NCI-H2107 (cell line): Measurements from ENCODE around the gene SNRNP40.
"Not testable (repeated sequence)": the region's sequence is repeated elsewhere in the genome, so short reads cannot be mapped to it uniquely, and the experiment has no call there.

ENCODE experiments used
- DNase-seq: peaks from one replicate; lab custom pipeline; 2025; lab: John Stamatoyannopoulos, UW

Gene SNRNP40

DNA sequence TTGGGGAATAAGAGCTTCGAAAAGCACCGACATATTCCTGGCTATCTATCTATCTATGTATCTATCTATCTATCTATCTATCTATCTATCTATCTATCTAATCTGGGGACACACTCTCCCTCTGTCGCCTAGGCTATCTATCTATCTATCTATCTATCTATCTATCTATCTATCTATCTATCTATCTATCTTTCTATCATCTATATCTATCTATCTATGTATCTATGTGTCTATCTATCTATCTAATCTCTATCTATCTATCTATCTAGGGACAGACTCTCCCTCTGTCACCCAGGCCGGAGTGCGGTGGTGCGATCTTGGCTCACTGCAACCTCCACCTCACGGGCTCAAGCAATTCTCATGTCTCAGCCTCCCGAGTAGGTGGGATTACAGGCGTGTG, 14.2 kb downstream of the SNRNP40 start:
- not testable (repeated sequence) for DNase-seq

DNA sequence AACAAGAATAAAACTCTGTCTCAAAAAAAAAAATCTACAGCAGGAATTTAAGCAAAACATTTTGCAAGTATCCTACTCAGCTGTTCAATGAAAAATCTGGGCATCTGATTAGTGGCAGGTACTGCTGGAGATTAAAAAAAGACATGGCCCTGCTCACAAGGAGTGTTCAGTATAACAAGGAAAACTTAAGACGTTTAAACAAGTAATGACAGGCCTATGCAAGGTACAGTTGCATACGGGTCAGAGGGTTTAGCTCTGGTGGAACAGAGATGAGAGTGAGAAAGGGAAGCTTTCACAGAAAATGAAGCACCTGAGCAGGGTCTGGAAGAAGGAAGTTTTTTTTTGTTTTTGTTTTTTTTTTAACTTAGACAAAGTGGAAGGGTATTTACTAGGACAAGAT, 23.0 kb downstream of the SNRNP40 start:
- DNase-seq, result no peak

DNA sequence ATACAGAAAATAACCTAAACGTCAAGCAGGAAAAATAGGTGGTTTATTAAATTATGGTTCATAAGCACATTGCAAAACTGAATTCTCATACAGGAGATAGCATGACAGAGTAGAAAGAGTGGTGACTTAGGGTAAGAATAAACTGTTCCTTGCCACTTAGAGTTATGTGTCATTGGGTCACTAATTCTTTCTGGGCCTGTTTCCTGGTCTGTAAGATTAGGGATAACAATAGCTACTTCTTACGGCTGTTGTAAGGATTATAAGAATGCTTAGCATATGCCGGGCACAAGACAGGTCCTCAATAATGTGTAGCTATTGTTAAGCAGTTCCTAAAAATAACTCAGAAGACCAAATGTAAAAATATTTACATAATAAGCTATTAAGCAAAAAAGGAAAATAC, 24.2 kb downstream of the SNRNP40 start:
- no peak for DNase-seq

DNA sequence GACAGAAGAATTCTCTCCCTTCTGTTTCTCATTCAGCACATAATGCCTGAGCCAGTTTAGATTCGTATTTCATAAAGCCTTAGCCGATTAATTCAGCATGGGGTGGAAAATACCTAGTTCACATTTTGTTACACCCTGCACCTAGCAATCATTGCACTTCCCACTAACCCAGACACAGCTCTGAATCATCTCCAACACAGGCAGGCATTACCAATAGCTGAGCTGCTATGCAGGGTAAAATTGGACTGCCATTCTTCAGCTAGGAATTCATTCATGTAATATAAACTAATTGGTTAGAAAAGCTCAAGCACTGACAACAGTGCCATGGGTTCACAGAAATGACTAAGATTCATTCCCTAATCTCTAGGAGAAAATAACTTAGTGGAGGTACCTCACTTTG, 30.0 kb downstream of the SNRNP40 start:
- no peak for DNase-seq

DNA sequence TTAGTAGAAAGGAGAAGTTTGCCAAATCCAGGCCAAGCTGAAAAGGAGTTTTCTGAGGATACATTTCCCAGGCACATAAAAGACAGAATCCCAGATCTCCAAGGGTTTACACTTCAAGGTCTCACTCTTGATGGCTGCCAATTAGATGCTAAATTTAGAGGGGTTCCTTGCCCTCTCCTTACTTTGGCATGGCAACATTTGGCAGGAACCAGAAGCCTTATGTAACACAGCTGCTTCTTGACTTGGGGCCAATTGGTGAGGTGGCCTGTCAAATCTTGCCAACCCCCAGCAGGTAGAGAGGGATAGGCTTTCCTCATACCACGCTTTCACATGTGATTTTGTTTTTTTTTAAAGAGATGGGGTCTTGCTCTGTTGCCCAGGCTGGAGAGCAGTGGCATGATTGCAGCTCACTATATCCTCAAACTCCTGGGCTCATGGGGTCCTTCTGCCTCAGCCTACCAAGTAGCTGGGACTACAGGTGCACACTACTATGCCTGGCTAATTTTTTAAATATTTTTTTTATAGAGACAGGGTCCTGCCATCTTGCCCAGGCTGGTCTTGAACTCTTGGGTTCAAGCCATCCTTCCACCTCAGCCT, 31.7 kb downstream of the SNRNP40 start:
- DNase-seq, result no peak

DNA sequence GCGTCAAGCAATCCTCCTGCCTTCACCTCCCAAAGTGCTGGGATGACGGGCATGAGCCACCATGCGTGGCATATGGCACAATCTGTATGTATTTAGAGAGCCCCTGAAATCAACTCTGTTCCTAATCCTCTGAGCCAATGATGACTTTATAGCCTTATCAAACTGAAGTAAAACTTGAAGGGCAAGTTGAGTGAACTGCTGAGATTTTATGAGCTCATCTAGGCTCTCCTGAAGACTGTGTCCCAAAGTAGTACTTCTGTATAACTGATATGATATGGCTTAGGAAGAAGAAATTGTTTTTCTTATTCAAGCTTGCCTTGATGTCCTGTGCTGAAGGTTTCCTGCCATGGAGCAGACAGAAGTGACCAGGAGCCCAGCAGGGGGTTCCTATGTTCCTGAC, 33.2 kb downstream of the SNRNP40 start:
- no peak for DNase-seq

DNA sequence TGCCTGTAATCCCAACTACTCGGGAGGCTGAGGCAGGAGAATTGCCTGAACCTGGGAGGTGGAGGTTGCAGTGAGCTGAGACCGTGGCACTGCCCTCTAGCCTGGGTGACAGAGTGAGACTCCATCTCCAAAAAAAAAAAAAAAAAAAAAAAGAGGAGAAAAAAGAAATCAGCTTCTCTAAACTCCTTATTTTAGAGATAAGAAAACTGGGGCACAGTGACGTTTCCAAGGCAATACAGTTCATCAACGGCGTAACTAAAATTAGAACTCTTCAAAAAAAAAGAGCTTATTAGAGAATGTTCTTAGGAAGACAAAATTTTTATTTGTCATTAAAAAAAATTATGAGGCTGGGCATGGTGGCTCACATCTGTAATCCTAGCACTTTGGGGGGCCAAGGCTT, 34.2 kb downstream of the SNRNP40 start:
- not testable (repeated sequence) for DNase-seq

DNA sequence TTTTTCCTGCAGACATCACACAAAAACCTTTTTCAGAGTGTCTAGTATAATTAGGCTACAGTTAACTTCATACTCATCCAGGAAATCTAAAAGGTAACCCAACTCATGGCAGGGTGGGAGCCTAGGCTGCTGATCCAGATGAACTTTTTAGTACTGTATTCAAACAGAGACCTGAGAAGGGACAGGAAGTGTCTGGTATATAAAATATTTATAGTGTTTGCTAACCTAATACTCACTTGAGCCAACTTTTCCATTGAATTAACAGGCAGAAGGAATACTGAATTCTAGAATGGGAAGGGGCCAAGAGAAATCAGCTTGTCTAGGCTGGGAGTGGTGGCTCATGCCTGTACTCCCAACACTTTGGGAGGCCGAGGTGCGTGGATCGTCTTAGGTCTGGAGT, 34.7 kb downstream of the SNRNP40 start:
- no peak for DNase-seq

DNA sequence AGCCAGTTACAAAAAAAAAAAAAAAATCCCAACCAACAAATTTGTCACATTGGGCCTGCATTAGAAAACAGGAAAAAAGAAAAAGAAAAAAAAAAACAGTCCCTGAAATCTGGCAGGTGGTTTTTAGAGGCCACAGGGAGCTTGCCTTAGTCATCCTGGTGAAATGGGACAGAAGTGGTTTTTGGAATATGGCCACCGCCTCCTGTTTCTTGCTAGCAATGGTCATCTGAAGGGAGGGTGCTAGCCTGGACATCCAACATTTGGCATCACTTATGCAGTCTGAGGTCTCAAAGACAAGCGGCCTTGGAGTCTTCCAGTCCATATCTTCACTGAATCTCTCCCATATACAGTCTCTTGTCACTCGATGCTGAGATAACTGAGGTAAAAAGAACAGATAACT, 36.8 kb downstream of the SNRNP40 start:
- DNase-seq, result no peak

DNA sequence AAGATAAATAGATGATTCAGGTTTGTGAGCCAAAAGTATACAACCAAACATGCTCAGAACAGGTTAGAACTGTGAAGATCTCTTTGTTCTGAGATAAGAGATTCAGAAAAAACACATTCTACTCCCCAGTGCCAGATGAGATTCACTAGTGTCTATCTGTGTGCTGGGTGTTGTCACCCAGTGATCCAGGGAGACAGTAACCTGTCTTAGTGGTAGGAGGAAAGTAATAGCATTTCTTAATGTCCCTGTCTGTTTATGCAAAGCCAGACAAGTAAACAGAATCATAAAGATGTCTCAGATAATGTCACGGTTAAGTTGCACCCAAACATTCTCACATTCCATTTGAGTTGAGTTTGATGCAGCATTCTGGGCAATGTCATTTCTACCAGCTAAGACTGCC, 38.0 kb downstream of the SNRNP40 start:
- DNase-seq, result no peak

DNA sequence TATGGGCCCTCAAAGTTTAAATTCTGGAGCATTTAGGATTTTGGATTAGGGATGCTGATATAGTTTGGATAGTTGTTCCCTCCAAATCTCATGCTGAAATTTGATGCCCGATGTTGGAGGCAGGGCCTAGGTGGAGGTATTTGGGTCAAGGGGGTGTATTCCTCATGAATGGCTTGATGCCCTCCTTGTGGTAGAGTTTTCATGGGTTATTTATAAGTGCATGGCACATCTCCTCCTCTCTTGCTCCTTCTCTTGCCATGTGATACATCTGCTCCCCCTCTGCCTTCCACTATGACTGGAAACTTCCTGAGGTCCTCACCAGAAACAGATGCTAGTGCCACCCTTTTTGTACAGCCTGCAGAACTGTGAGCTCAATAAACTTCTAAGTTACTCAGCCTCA, 39.4 kb downstream of the SNRNP40 start:
- DNase-seq, result no peak

DNA sequence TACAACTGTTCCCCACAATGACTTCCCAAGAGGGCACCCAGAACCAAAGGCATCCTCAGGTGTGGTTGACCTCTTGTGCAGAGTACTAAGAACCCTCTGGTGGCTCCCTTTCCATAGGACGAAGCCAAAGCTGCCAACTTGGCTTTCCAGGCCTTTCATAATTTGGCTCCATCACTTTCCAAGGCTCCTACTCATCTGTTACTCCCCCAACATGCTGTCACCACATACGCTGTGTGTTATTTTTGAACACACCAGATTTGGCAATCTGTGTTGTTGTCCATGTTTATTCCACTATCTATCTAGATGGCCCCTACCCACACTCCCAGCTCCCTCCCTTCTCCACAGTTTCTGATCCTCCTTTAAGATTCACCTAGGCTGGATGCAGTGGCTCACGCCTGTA, 46.7 kb downstream of the SNRNP40 start:
- DNase-seq, result no peak

DNA sequence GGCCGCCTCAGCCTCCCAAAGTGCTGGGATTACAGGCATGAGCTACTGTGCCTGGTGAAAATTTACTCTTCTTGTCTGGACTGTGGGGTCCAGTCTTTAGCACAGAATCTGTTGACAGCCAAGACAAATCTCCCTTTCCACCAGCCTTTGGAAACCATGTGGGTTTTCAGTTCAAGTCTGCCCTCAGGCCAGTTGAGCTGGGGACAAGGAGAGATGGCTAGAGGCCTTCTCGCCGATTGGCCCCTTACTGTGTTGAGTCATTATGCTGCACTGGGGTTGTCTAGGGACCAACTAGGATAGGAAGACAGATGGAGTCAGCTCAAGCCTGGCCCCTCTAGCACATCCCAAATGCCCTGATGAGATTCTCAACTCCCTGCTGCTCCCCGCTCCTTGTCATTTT, 48.3 kb downstream of the SNRNP40 start:
- no peak for DNase-seq

DNA sequence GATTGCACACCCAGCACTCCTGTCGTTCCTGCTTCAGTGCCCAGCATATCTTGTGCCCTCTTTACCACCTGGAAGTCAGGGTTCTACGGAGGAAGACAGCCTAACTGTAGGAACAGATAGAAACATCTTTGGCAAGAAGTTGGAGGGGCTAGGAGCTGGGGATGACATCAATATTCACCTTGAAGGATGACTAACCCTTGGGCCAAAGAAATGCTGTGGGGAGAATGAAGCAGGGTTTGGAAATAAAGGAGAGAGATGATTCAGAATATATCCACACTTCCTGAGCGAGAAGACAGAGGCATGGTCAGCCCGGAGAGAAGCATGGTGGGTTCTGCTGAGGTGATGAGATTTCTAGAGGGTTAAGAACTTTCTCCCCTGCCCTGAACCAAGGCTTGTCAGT, 52.3 kb downstream of the SNRNP40 start:
- no peak for DNase-seq

DNA sequence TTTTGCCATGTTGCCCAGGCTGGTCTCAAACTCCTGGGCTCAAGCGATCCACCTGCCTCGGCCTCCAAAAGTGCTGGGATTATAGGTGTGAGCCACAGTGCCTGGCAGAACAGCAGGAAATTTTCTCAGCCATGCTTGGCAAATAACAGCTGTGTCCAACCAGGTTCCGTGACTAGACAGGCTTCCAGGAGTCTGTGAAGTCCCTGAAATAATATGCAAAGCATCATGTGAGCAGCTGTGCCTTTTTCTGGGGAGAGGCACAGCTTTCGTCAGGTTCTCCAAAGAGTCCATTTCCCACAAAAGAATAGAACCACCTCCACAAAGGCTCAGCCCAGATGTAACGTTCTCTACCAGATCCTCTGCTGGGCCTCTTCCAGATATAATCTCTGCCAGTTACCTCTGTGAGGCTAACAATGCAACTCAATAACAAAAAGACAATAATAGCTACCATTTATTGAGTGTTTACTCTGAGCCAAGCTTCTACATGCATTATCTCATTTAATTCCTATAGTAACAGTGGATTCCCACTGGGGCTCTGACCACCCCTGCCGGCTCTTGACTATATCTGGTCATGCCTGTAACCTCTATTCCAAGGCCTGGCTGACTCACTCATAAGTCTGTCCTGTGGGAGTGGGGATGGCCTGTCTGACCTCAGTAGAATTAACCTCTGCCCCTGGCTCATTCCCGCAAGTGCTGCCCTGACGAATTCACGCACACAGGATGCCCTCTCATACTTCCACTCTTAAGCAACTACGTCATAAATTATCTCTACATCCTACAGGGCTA, 52.9 kb downstream of the SNRNP40 start:
- no peak for DNase-seq

DNA sequence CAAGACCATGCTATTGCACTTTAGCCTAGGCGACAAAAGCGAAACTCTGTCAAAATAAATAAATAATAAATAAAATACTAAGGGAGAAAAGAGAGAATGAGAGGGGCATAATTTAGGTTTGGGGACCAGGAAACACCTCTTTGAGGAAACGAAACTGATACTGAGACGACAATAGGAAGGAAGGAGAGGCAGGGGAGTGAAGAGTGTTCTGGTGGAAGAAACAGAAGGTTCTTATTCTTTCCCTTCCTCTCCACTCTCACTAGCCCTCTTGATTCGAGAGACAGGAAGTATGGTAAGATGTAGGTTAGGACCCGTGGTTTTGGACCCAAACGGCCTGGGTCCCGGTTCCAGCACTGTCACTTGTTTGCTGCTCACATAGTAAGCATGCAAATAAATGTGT, 55.3 kb downstream of the SNRNP40 start:
- DNase-seq, result no peak

DNA sequence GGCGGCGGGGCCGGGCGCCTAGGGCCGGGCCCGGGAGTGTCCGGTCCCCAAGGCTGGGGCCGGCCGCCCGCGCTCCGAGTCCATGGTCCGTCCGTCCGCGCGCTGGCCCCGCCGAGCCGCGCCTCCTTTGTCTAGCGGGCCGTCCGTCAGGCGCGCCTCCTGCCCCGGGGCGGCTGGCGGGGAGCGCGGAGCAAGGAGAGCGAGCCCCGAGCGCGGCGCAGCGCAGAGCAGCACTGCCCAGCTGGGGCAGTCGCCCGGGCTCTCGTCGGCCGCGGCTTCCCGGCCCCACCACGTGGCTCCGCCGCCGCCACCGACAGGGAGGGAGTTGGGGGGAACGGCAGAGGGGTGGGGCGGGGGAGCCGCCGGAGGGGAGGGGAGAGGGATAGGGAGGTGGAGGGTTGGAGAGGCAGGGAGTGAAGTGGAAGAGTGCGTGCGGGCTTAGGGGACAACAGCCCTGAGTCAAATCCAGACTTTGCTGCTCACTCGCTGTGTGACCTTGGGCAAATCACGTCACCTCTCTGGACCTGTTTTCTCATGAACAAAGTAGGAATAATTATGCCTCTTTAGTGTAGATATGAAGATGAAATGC, 56.8 kb downstream of the SNRNP40 start, which contains the start of gene NKAIN1:
TSS of gene NKAIN1 (minus strand) at position 235 of the 589 bp plus-strand sequence. CDS start 340 bp downstream, outside the sequence.
- DNase-seq, result no peak

DNA sequence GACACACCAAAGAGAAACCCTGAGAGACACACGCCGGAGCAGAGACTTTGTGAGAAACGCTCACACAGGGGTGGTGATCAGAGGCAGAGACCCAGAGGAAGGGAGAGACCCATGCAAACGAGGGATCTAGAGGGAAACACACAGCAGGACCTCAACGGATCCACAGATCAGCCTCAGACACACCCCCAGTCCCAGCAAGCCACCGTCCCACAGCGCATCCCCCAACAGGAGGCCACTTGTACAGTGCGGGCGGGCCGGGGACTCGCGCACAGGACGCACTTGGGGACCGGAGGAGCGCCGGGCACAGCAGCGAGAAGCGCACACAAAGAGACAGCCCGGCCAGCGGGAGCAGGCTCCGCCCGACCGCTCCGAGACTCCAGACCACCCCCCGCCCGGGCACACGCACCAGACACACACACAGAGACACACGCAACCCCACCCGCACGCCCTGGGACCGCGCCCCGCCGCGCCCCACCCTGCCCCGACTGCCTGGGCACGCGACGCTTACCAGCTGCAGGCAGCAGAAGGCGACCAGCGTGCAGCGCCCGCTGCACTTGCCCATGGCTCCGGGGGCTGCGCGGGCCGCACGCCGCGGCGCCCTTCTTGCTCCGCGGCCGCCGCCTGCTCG, 57.5 kb downstream of the SNRNP40 start:
- no peak for DNase-seq

DNA sequence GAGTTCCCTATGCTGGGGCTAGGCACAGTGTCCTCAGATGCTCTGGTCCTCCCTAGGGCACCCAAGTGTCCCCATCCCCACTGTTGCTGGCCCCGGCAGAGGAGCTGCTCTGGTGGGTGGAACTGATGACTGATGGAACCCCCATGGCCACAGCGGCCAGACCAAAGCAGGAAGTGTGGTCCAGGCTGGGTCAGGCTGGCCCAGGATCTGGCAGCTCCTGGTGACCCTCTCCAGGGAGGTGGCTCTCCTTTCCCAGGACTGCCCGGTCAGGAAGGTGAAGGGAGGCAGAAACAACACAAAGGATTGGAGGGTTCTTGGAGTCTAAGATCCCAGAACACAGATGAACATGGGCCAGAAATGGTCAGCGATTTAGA, 58.0 kb downstream of the SNRNP40 start:
- no peak for DNase-seq

DNA sequence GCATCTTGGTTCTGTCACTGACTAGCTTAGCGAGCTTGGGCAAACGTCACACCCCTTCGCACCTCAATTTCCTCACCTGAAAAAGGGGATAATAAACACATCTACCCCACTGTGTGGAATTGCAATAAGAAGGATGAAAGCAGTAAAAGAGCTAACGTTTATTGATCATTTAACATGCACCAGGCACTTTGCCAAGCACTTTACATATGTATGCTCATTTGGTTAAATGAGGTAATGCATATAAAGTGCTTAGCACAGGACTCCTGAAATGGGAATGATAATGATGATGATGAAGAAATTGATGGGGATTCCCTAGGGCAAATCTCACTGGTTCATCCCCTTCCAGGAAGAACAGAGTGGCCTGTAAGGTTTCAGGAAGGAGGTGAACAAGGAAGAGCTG, 61.7 kb downstream of the SNRNP40 start:
- DNase-seq, result no peak

DNA sequence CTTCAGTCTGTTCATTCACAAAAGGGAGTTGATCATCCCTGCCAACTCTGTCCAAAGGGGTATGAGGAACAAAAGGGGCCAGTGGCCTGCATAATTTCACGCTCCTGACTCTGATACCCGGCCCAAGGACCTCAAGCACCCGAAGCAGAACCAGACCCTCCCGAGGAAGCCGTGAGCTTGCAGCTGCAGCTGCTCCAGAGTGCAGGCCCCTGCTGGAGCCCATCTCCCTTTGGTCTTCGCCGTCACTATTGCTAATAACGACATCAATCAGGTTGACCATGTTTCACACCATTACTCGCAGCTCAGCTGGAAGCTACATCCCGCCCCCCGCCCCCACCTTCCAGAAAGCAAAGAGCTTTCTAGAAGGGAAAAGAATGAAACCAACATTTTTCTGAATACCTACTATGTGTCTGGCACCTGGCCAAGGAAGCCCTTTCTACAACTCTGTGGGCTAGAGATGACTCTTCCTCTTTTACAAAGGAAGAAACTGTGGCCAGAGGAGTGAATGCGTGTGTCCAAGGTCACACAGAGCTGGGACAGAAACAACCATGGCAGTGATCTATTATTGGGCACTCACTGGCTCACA, 62.4 kb downstream of the SNRNP40 start:
- no peak for DNase-seq

DNA sequence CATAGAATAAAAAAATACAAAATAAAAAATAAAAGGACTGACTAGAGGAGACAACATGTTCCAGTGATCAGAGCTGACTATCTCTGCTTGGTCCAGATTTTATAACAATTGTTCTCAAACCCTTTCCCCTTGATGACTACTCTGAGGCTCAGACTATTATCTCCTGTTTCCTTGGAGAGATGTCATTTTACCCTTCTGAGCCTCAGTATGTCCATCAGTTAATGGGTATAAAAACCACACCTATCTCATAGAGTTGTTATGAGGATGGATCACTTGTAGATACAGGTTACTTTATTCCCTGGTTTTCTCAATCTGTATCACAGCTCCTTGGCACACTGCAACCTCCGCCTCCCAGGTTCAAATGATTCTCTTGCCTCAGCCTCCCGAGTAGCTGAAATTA, 63.9 kb downstream of the SNRNP40 start:
- DNase-seq, result no peak

DNA sequence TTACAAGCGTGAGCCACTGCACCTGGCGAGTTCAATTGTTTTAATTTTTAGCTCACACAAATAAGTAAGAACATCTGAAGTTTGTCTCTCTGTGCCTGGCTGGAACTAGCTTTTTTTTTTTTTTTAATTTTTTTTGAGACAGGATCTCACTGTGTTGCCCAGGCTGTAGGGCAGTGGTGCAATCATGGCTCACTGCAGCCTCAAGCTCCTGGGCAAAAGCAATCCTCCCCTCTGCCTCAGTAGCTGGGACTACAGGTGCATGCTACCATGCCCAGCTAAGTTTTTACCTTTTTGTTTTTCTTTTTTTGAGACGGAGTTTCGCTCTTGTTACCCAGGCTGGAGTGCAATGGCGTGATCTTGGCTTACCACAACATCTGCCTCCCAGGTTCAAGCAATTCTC, 64.8 kb downstream of the SNRNP40 start:
- no peak for DNase-seq
